Caco-2 (cell line): ENCODE measurements around the gene TRIM8. TPM values are rescaled to one million over a fixed set of nuclear protein-coding genes. Genes with fewer than 3 reads are reported as not detected.

Experiments
- BruUV-seq: library from RNA; stranded (reverse); fragments of 400-500 nt; replicated peaks from 2 replicates; lab custom pipeline; 2021; lab: Mats Ljungman, UMichigan
- CTCF ChIA-PET: fragments of 300-600 bp; sonication (Branson Sonifier 250); formaldehyde crosslinking; loops from one replicate; lab custom pipeline; 2022; ENCODE audit warnings: antibody characterized with exemption; lab: Charles Lee
- POLR2A ChIA-PET: fragments of 300-600 bp; sonication (Branson Sonifier 250); formaldehyde crosslinking; loops from one replicate; lab custom pipeline; 2022; ENCODE audit warnings: antibody characterized with exemption; lab: Charles Lee
- DNase-seq, 2 experiments: peaks; one replicate each; pipeline versions ENCODE4 v3.0.0 to v3.0.0-alpha.2; 2020 to 2022
- H3K27me3 ChIP-seq: replicated peaks from 2 replicates; pipeline ENCODE4 v1.6.0; 2011; ENCODE audit warnings: low read length; ENCODE audit not compliant: control insufficient read depth, insufficient read depth
- H3K36me3 ChIP-seq: 2 replicates; pipeline ENCODE4 v1.5.1; 2011; ENCODE audit warnings: low read length; ENCODE audit not compliant: control insufficient read depth, insufficient read depth
- H3K4me1 ChIP-seq: fragments of 250-450 bp; sonication (Bioruptor Pico); 2 replicates; pipeline ENCODE4 v1.5.1; 2020; ENCODE audit warnings: mild to moderate bottlenecking
- H3K4me3 ChIP-seq: 2 replicates; pipeline ENCODE4 v1.5.1; 2011; ENCODE audit warnings: low read depth, mild to moderate bottlenecking, control low read depth, low read length
- H3K9me3 ChIP-seq: fragments of 250-450 bp; sonication (Bioruptor Pico); 2 replicates; pipeline ENCODE4 v1.5.1; 2020; ENCODE audit warnings: mild to moderate bottlenecking, moderate library complexity
- H3K27ac Mint-ChIP-seq: one replicate; pipeline ENCODE4 v1.8.0; 2022; ENCODE audit warnings: mixed read lengths; ENCODE audit not compliant: unreplicated experiment
- H3K27me3 Mint-ChIP-seq: one replicate; pipeline ENCODE4 v1.8.0; 2022; ENCODE audit warnings: mixed read lengths; ENCODE audit not compliant: insufficient read depth, unreplicated experiment
- H3K36me3 Mint-ChIP-seq: one replicate; pipeline ENCODE4 v1.8.0; 2022; ENCODE audit warnings: mild to moderate bottlenecking, mixed read lengths; ENCODE audit not compliant: insufficient read depth, unreplicated experiment
- H3K4me1 Mint-ChIP-seq: one replicate; pipeline ENCODE4 v1.8.0; 2022; ENCODE audit warnings: low read depth, mixed read lengths; ENCODE audit not compliant: unreplicated experiment
- H3K4me3 Mint-ChIP-seq: one replicate; pipeline ENCODE4 v1.8.0; 2022; ENCODE audit warnings: mild to moderate bottlenecking, moderate library complexity, mixed read lengths; ENCODE audit not compliant: unreplicated experiment
- H3K9me3 Mint-ChIP-seq: one replicate; pipeline ENCODE4 v1.8.0; 2022; ENCODE audit warnings: mixed read lengths; ENCODE audit not compliant: unreplicated experiment
- intact Hi-C: fragments of 100-400 bp; cut with micrococcal nuclease; formaldehyde crosslinking; loops from one replicate; pipeline ENCODE4 v1.10.0; 2022; ENCODE audit not compliant: unreplicated experiment
- total RNA-seq: library from RNA; stranded (reverse); gene quantifications from 2 replicates; pipeline ENCODE4 v1.2.3, GENCODE V29; 2022
- TF ChIP-seq, protein P1 (sequence below), 2 experiments: fragments of 200-600 bp in 1 of 2; IDR thresholded peaks; 1 replicate in 1 of 2; 2 replicates in 1 of 2; pipeline versions ENCODE4 v1.5.1 to v1.8.0; 2011 to 2022; ENCODE audit warnings: antibody characterized with exemption in 1 of 2, control low read depth in 1 of 2, inconsistent platforms in 1 of 2, low read depth in 1 of 2, low read length in 1 of 2, mild to moderate bottlenecking in 1 of 2, moderate library complexity in 1 of 2; ENCODE audit not compliant: insufficient read depth in 1 of 2, severe bottlenecking in 1 of 2, unreplicated experiment in 1 of 2

Gene TRIM8
- total RNA-seq, 1 experiment from 2014 or later = 40.9 TPM

DNA sequence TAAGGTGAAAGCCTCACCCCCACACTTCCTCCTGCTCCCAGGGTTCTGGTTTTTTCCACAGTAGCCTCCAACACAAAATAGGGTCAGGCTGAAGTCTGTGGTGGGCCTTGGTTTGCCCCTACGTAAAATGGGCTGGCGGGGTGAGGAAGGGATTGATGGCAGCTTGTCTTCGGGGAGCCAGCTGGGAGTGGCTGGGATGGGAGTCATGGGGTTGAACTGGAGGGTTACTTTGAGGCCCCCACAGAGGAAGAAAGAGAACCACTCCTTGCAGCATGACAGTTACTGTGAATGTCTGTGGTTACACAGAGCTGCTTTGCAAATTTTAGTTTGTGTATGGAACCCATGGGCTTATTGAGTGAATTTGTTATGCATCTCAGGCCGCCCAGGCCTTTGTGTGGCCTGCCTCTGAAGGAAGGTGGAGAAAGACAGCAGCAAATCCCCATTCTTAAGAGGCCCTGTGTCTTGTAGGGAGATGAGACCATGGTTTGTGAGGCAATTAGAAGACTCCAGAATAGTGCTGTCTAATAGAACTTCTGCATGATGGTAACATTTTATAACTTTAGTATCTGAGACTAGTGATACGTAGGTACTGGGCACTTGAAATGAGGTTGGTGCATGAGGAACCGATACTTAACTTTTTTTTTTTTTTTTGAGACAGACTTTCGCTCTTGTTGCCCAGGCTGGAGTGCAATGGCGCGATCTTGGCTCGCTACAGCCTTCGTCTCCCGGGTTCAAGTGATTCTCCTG is 8.1 kb downstream of the TRIM8 start:
- Mint-ChIP-seq H3K4me1 (no peaks in the 10 kb centered on the region), H3K27ac (no peak overlapping the region), H3K27me3 (no peaks in the 10 kb centered on the region), H3K36me3 (peaks cover 6% of the 10 kb centered on the region), H3K9me3 (no peaks in the 10 kb centered on the region), H3K4me3 (no peak overlapping the region)
- Histone ChIP-seq H3K4me3 (no peak overlapping the region), H3K36me3 (peaks cover 5% of the 10 kb centered on the region), H3K27me3 (no peaks in the 10 kb centered on the region), H3K9me3 (no peaks in the 10 kb centered on the region), H3K4me1 (no peaks in the 10 kb centered on the region)
- ChIA-PET POLR2A (no interaction called here), CTCF (no interaction called here)
- TF ChIP-seq, protein P1, sequence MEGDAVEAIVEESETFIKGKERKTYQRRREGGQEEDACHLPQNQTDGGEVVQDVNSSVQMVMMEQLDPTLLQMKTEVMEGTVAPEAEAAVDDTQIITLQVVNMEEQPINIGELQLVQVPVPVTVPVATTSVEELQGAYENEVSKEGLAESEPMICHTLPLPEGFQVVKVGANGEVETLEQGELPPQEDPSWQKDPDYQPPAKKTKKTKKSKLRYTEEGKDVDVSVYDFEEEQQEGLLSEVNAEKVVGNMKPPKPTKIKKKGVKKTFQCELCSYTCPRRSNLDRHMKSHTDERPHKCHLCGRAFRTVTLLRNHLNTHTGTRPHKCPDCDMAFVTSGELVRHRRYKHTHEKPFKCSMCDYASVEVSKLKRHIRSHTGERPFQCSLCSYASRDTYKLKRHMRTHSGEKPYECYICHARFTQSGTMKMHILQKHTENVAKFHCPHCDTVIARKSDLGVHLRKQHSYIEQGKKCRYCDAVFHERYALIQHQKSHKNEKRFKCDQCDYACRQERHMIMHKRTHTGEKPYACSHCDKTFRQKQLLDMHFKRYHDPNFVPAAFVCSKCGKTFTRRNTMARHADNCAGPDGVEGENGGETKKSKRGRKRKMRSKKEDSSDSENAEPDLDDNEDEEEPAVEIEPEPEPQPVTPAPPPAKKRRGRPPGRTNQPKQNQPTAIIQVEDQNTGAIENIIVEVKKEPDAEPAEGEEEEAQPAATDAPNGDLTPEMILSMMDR (IDR thresholded peaks at IDR 0.05; ENCODE audit: insufficient read depth in 1 of 2, low read depth in 1 of 2, low read length in 1 of 2, severe bottlenecking in 1 of 2, unreplicated experiment in 1 of 2) = no peak
- BruUV-seq = no TSS peak
- intact Hi-C loops = no loop called here
- DNase-seq = no peak

DNA sequence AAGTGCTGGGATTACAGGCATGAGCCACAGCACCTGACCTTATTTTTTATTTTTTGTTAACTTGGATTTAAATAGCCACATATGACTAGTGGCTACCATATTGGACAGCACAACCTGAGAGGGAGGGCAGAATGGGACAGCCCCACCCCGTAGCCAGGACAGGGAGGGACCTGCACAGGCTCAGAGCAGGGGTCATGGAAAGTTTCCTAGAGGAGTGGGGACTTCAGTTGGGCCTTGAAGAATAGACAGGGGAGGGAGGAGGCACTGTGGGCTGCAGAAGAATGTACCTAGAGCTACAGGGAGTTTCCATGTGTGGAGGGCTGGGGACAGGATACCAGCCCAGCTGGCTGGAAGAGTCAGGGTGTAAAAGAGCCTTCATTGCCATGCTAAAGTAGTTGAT is 8.8 kb downstream of the TRIM8 start:
- no peaks in the 10 kb centered on the region for H3K27me3 ChIP-seq
- H3K4me1 ChIP-seq = no peaks in the 10 kb centered on the region
- H3K9me3 ChIP-seq = no peaks in the 10 kb centered on the region
- H3K36me3 Mint-ChIP-seq = peaks cover 12% of the 10 kb centered on the region
- no peak overlapping the region for H3K27ac Mint-ChIP-seq
- H3K27me3 Mint-ChIP-seq = no peaks in the 10 kb centered on the region
- no TSS peak for BruUV-seq
- no peak overlapping the region for H3K4me3 Mint-ChIP-seq
- peaks cover 5% of the 10 kb centered on the region for H3K36me3 ChIP-seq
- intact Hi-C loops = no loop called here
- H3K4me1 Mint-ChIP-seq = no peaks in the 10 kb centered on the region
- CTCF ChIA-PET = interaction anchor here (0.8 kb wide), 1 partner anchor 60 kb away, joined by 3 read pairs; no protein-coding TSS in a partner anchor
- H3K9me3 Mint-ChIP-seq = no peaks in the 10 kb centered on the region
- H3K4me3 ChIP-seq = no peak overlapping the region
- no peak for DNase-seq
- POLR2A ChIA-PET = no interaction called here
- TF ChIP-seq, protein P1 (IDR thresholded peaks at IDR 0.05; ENCODE audit: insufficient read depth in 1 of 2, low read depth in 1 of 2, low read length in 1 of 2, severe bottlenecking in 1 of 2, unreplicated experiment in 1 of 2) = no peak

DNA sequence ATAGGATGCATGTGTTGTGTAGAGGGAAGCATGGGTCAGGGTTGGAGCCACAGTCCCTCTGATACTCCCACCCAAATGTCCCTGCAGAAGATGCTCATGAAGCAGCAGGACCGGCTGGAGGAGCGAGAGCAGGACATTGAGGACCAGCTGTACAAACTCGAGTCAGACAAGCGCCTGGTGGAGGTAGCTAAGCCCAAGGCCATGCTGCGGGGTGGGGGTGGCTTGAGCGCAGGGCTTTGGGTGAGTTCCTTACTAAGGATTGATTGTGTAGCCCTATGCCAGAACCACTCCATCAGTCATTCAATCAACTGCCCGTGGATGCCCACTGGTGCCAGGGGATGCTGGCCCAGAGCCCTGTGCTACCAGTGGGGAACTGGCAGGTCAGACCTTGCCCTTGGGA is 10.3 kb downstream of the TRIM8 start:
- intact Hi-C loops = no loop called here
- Histone ChIP-seq H3K9me3 (no peaks in the 10 kb centered on the region), H3K36me3 (peaks cover 5% of the 10 kb centered on the region), H3K4me1 (no peaks in the 10 kb centered on the region), H3K27me3 (no peaks in the 10 kb centered on the region), H3K4me3 (no peak overlapping the region)
- Mint-ChIP-seq H3K27ac (no peak overlapping the region), H3K36me3 (peaks cover 18% of the 10 kb centered on the region), H3K9me3 (no peaks in the 10 kb centered on the region), H3K4me1 (no peaks in the 10 kb centered on the region), H3K27me3 (no peaks in the 10 kb centered on the region), H3K4me3 (no peak overlapping the region)
- no TSS peak for BruUV-seq
- CTCF ChIA-PET = no interaction called here
- POLR2A ChIA-PET = no interaction called here
- TF ChIP-seq, protein P1 (IDR thresholded peaks at IDR 0.05; ENCODE audit: insufficient read depth in 1 of 2, low read depth in 1 of 2, low read length in 1 of 2, severe bottlenecking in 1 of 2, unreplicated experiment in 1 of 2) = no peak
- DNase-seq = no peak
